Left kidney (tissue), 2 donors: ENCODE measurements around the gene MYO7B. TPM values are rescaled to one million over a fixed set of nuclear protein-coding genes. Genes with fewer than 3 reads are reported as not detected.
A peak's percentile ranks its signal among the peaks of the same experiment; 100 is the strongest.

Source experiments
- DNase-seq: peaks from one replicate; pipeline ENCODE4 v3.0.0-alpha.2; 2013
- polyA plus RNA-seq: library from polyadenylated mRNA; unstranded; fragments of 120-200 nt; gene quantifications from one replicate; pipeline ENCODE4 v1.2.1, GENCODE V29; 2013; ENCODE audit not compliant: insufficient read length

MYO7B gene
- polyA plus RNA-seq, 1 donor, result 22.8 TPM

- DNase-seq, result no peak
These were observed 126.5 kb downstream of the MYO7B start for GRCh38 chr2:127661949-127662510.

- DNase-seq, result no peak
These were observed 127.6 kb downstream of the MYO7B start for GRCh38 chr2:127662937-127663565.

DNA sequence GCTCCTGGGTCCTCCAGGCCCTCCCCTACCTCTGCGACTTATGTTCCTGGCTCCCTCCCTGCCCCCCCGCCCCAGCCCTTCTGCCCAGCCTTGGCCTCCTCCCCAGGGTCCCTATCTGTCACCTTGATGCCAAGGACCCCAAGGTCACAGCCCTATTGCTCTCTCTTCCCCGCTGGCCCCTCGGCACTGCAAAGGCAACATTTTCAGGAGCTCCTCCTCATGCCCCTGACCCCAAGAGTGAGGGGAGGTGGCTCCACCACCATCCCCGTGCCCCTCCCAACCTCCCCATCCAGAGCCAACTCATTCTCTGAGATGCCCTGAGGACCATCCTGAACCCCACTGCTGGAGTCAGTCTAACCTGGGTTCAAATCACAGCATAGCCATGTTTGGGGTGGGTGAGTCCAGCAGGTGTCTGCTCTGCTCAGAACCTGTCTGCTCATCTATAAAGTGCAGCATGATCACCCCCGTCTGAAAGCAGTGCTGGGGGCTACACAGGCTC lies 128.1 kb downstream of the MYO7B start:
- no peak for DNase-seq

DNA sequence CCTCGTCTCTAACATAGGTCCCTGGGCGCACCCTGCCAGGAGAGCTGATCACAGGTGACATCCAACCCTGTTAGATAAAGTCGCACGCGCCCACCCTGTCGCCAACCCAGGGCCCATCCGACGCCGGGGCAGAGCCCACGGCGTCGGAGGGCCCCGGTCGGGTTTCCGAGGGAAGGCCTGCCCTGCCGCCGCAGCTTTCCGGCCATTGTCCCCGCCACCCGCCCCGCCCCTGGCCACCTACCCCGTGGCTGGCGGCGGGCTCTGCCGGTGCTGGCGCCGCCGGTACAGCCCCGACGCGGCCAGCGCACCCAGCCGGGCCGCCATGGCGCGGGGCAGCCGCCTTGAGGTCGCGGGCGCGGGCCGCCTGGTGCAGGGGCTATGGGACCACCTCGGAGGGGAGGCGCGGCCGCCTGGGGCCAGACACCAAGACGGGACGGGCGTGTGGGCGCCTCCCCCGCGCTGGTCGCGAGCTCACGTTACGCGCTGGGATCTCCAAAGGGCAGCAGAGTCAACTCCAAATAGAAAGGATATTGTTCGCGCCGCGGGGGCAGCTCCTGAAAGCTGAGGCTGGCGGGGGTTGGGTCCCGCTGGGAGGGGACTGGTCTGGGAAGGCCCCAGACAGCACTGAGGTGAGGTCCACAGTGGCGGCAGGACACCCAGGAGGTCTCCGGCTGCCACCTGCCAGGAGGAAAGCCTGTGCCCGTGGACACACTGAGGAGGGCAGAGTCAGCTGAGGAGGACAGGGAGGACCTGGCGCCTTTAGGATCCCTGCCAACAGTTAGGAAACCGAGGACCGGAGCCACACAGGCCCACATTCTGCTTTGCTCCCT lies 128.8 kb downstream of the MYO7B start:
- peak; percentile 60 for DNase-seq

GRCh38 chr2:127664895-127665225 lies 129.4 kb downstream of the MYO7B start:
- no peak for DNase-seq

GRCh38 chr2:127665267-127665893 lies 129.9 kb downstream of the MYO7B start:
- DNase-seq, result no peak

DNA sequence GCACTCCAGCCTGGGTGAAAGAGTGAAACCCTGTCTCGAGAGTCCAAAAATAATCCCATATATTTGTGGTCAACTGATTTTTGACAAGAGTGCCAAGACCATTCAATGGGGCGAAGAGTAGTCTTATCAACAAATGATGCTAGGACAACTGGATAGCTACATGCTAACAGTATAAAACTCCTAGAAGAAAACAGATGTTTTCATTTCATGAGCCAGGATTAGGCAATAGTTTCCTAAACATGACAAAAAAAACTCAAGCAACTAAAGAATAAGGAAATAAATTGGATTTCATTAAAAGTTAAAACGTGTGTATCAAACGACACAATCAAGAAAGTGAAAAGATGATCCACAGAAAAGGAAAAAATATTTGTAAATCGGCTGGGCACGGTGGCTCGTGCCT lies 133.6 kb downstream of the MYO7B start:
- DNase-seq, result no peak

DNA sequence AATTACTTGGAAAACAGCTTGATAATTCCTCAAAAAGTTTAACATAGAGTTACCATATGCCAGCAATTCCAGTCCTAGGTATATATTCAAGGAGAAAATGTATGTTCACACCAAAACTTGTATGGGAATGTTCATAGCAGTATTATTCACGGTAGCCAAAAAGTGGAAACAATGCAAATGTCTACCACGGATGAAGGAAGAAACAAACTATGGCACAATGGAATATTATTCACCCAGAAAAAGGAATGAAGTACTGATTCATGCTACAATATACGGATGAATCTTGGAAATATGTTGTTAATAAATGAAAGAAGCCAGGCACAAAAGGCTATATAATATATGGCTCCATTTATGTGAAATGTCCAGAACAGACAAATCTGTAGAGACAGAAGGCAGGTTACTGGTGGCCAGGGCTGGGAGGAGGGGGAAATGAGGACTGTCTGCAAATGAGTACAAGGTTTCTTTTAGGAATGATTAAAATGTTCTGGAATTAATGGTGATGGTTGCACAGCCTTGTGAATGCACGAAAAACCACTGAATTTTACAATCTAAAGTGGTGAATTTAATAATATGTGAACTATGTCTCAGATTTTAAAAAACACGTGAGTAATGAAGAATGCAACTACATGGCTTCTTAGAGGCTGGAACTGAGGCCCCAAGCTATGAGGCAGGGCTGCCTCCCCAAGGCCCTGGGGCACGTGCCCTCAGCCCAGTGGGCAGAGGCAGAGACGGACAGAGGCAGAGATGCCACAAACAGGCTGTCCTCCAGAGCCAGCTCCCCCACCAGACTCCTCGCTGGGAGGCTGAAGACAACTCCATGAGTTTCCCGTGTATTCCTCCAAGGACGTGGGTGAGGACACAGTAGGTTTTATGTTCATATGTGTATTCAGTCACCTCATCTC lies 134.8 kb downstream of the MYO7B start:
- DNase-seq, result no peak

DNA sequence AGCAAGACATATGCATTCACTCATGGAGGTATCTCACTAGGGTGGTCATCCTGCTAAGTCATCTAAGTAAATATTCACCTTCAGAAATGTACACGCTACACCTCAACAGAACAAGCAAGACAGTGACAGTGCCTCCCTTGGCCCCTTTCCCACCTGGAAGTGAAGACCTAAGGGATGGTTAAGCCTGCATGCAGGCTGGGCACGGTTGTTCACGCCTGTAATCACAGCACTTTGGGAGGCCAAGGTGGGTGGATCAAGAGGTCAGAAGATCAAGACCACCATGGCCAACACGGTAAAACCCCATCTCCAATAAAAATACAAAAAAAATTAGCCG lies 135.4 kb downstream of the MYO7B start:
- DNase-seq, result no peak

- no peak for DNase-seq
These were observed 136.2 kb downstream of the MYO7B start for GRCh38 chr2:127671557-127672302.

- DNase-seq, result no peak
These were observed 137.1 kb downstream of the MYO7B start for GRCh38 chr2:127672341-127673224.

DNA sequence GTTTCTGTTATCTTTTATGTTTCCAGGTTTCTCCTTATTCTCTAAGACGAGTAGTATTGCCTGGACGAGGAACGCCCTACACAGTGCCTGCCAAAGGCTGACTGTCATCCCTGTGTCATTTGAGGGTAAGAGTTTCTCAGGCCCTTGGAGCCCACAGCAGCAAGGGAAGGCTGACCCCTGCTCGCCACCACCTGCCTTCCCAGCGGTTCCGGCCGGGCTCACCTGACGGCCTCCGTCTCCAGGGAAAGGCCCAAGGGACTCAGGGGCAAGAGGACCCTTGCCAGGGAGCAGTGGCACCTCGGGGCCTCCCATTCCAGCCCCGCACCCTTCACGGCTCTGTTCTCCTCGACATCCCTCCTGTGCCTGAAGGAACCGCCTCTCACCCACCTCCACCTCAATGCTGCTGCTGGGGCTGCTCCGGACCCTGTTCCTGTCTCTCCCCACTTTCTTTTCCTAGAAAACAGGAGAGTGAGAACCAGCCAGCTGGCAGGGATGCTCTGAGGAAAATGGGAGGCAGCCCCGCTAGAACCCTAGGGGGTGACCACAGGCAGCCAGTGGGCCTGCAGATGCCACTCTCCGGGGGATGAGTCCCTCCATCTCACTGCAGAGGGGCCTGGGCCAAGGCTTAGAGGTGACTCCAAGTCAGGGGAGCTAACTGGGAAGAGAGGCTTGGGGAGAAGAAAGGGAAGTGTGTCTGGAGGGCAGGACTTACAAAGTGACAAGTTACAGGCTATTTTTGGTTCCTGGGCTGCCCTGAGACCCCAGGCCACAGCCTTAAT lies 138.0 kb downstream of the MYO7B start:
- DNase-seq, result no peak

DNA sequence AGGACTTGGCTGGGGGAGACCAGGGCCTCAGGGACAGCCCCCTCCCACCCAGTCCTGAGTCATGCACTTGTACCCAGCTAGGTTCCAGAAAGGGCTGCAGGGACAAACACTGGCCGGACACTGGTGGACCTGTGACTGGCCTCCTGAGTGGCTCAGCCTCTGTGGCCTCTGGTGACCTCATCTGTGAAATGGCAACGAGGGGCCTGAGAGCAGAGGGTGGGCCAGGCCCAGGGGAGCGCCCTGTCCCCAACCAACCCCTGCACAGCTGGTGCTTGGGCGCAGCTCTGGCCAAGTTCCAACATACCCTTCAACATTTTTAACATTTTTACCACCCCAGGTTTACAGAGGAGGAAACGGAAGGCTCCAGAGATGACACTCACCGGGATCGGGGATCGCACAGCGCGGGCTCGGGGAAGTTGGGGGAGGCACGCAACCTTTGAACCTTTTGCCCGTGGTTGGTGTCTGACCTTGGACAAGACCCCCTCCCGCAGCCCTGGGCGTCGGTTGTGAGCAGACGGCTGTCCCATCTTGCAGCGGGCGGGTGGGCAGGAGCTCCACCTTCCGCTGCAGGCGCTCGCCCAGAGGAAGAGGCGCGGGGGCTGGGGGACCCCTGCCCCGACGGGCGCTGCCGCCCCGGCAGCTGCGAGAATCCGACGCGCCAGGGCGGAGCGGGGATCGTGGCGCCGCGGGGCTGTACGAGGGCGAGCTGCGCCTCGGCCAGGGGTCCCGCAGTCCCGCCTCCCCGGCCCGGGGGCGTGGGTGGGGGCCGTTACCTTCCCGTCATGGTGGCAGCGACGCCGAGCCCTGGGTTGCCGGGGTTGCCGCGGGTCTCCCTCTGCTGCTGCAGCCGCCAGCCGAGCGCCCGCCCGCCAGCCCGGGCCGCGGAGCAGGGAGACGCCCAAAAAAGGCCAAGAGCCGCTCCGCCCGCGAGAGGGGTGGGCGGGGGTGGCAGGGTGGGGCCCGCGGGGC lies 139.0 kb downstream of the MYO7B start:
- DNase-seq, result no peak

- no peak for DNase-seq
These were observed 140.1 kb downstream of the MYO7B start, which contains the start of gene LIMS2 for GRCh38 chr2:127675331-127676261. LIMS2 (minus strand) TSS chr2:127675530; CDS start chr2:127675024, 506 bp downstream.

- DNase-seq, result no peak
These were observed 141.4 kb downstream of the MYO7B start for GRCh38 chr2:127676906-127677305.

- no peak for DNase-seq
These were observed 143.0 kb downstream of the MYO7B start for GRCh38 chr2:127678531-127678930.

- no peak for DNase-seq
These were observed 143.5 kb downstream of the MYO7B start for GRCh38 chr2:127678991-127679390.
